ENCODE measurements around the gene ZNF367. TPM values are rescaled to one million over a fixed set of nuclear protein-coding genes. Genes with fewer than 3 reads are reported as not detected.

The ZNF367 gene
- total and polyA plus RNA-seq, 9 of the 15 experiments (the other 6 are each of a cell fraction or from before 2014, with no cell fraction given) = 2.7 to 14.4 (median 10.0) TPM

GRCh38 chr9:96418083-96418919, at the start of gene ZNF367 (continued):
- TF ChIP-seq ZBTB43 (CRISPR knock-in tag; IDR thresholded peaks at IDR 0.05) (peak; percentile 62; the same call in 1 of the 2 replicates), CBX3 (IDR thresholded peaks at IDR 0.05; ENCODE audit: borderline replicate concordance in 1 of 2, low read length in 2 of 2) (no peak), TFAM (CRISPR knock-in tag; conservative IDR thresholded peaks at IDR 0.05) (no peak), KAT8 (IDR thresholded peaks at IDR 0.05; ENCODE audit: low read depth) (no peak), CC2D1A (IDR thresholded peaks at IDR 0.05) (no peak), CHD1 (IDR thresholded peaks at IDR 0.05; ENCODE audit: low read length) (peak; percentile 77), FOXK1 (CRISPR knock-in tag; IDR thresholded peaks at IDR 0.05; ENCODE audit: borderline replicate concordance) (peak; percentile 19; the same call in 1 of the 2 replicates), ZSCAN29 (IDR thresholded peaks at IDR 0.05) (0 out of 2 replicates have a peak, but pooled peaks have one; percentile 24), ELK1 (CRISPR knock-in tag; IDR thresholded peaks at IDR 0.05) (peak; percentile 58; the same call in 1 of the 2 replicates), PKNOX1 (IDR thresholded peaks at IDR 0.05) (peak; percentile 99), CBFB (CRISPR knock-in tag; IDR thresholded peaks at IDR 0.05) (no peak), ZBTB40 (IDR thresholded peaks at IDR 0.05) (peak; percentile 47; the same call in 1 of the 2 replicates), ZBTB40 (CRISPR knock-in tag; IDR thresholded peaks at IDR 0.05) (no peak)

Data from K562 (cell line).